ENCODE measurements around the gene NIT1.

- TF ChIP-seq CTCF (IDR thresholded peaks at IDR 0.05) (no peak), POLR2AphosphoS5 (IDR thresholded peaks at IDR 0.05) (peak in 2 of 3 donors; percentile 84 to 92), POLR2A (IDR thresholded peaks at IDR 0.05) (no peak), EP300 (IDR thresholded peaks at IDR 0.05) (no peak)
Measured at GRCh38 chr1:161089251-161089924, 28.5 kb upstream of the NIT1 start, which contains the start of gene NECTIN4.
